Nephron (organoid): Measurements from ENCODE around the gene MRPS16.

Experiments
- H3K27ac Mint-ChIP-seq, 3 experiments: 2 replicates each; pipeline ENCODE4 v1.8.0; 2020; ENCODE audit warnings: mixed read lengths in 3 of 3, mild to moderate bottlenecking in 2 of 3, moderate library complexity in 1 of 3
- H3K27me3 Mint-ChIP-seq: 2 replicates; pipeline ENCODE4 v1.8.0; 2021; ENCODE audit warnings: low read depth, mild to moderate bottlenecking, moderate library complexity, mixed read lengths
- H3K36me3 Mint-ChIP-seq: 2 replicates; pipeline ENCODE4 v1.8.0; 2020; ENCODE audit warnings: low read depth, mixed read lengths
- H3K4me1 Mint-ChIP-seq: 2 replicates; pipeline ENCODE4 v1.8.0; 2020; ENCODE audit warnings: mixed read lengths
- H3K4me3 Mint-ChIP-seq, 3 experiments: 2 replicates each; pipeline ENCODE4 v1.8.0; 2020; ENCODE audit warnings: mild to moderate bottlenecking in 3 of 3, mixed read lengths in 3 of 3, moderate library complexity in 2 of 3
- H3K9me3 Mint-ChIP-seq: 2 replicates; pipeline ENCODE4 v1.8.0; 2020; ENCODE audit warnings: mixed read lengths
- TF ChIP-seq, protein P1 (sequence below), 3 experiments: fragments of 200-600 bp; sonication (generic); IDR thresholded peaks; one replicate each; pipeline ENCODE4 v1.5.0; 2021; ENCODE audit warnings: antibody characterized with exemption in 3 of 3; ENCODE audit not compliant: unreplicated experiment in 3 of 3

The MRPS16 gene

DNA sequence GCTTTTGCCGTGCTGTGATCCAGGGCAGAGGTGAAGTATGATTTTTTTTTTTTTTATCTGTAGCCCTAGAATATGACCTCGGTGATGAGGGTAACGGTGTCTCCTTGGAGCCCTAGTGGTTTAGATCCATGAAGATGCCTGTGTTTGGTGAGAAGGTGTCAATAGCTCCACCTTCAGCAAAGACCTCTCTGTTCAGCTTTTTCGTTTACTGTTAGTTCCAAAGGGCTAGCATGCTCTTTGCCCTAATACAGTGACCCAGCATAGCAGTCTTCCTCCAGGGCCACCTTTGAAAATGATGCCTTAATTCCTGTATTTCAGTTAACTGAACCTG is 746 bp upstream of the MRPS16 start:
- Mint-ChIP-seq H3K4me1 (peaks cover 26% of the 10 kb centered on the region), H3K27ac (peak overlapping the region; percentile 96 to 99 (median 98)), H3K4me3 (peak overlapping the region; percentile 97 to 100 (median 98)), H3K36me3 (peaks cover 21% of the 10 kb centered on the region), H3K9me3 (no peaks in the 10 kb centered on the region), H3K27me3 (no peaks in the 10 kb centered on the region)
- TF ChIP-seq, protein P1, sequence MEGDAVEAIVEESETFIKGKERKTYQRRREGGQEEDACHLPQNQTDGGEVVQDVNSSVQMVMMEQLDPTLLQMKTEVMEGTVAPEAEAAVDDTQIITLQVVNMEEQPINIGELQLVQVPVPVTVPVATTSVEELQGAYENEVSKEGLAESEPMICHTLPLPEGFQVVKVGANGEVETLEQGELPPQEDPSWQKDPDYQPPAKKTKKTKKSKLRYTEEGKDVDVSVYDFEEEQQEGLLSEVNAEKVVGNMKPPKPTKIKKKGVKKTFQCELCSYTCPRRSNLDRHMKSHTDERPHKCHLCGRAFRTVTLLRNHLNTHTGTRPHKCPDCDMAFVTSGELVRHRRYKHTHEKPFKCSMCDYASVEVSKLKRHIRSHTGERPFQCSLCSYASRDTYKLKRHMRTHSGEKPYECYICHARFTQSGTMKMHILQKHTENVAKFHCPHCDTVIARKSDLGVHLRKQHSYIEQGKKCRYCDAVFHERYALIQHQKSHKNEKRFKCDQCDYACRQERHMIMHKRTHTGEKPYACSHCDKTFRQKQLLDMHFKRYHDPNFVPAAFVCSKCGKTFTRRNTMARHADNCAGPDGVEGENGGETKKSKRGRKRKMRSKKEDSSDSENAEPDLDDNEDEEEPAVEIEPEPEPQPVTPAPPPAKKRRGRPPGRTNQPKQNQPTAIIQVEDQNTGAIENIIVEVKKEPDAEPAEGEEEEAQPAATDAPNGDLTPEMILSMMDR (IDR thresholded peaks at IDR 0.05; ENCODE audit: unreplicated experiment in 3 of 3) = no peak

GRCh38 chr10:73251683-73252444 is 580 bp downstream of the MRPS16 start:
- Mint-ChIP-seq H3K36me3 (peaks cover 21% of the 10 kb centered on the region), H3K27me3 (no peaks in the 10 kb centered on the region), H3K4me1 (peaks cover 36% of the 10 kb centered on the region), H3K27ac (peak overlapping the region; percentile 96 to 99 (median 98)), H3K9me3 (no peaks in the 10 kb centered on the region), H3K4me3 (peak overlapping the region; percentile 97 to 100 (median 98))
- TF ChIP-seq, protein P1 (IDR thresholded peaks at IDR 0.05; ENCODE audit: unreplicated experiment in 3 of 3) = no peak

DNA sequence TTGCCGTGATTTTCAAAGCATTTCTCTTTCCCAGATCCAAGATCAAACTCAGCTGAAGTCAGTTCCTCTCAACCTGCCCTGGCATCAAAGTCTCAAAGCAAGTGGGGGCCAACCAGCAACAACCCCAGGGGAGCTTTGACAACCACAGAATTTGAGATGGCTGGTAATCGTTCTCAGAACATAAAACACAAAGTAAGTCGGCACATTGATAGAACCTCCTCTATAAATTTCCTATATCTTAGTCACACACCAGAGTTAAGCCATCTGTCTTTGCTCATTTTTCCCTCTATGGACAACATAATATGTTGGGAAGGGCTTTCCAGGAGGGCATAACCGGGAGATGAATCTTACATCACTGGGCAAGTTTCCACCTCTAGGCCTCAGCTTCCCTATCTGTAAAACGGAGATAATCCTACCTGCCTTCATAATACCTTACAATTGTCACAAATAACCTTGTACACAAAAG is 4.2 kb downstream of the MRPS16 start:
- TF ChIP-seq, protein P1 (IDR thresholded peaks at IDR 0.05; ENCODE audit: unreplicated experiment in 3 of 3) = no peak
- H3K4me3 Mint-ChIP-seq = peak overlapping the region; percentile 95 to 99 (median 99)
- peak overlapping the region; percentile 70 to 97 (median 97) for H3K27ac Mint-ChIP-seq
- peaks cover 44% of the 10 kb centered on the region for H3K36me3 Mint-ChIP-seq
- H3K9me3 Mint-ChIP-seq = no peaks in the 10 kb centered on the region
- H3K27me3 Mint-ChIP-seq = no peaks in the 10 kb centered on the region
- H3K4me1 Mint-ChIP-seq = peaks cover 57% of the 10 kb centered on the region

DNA sequence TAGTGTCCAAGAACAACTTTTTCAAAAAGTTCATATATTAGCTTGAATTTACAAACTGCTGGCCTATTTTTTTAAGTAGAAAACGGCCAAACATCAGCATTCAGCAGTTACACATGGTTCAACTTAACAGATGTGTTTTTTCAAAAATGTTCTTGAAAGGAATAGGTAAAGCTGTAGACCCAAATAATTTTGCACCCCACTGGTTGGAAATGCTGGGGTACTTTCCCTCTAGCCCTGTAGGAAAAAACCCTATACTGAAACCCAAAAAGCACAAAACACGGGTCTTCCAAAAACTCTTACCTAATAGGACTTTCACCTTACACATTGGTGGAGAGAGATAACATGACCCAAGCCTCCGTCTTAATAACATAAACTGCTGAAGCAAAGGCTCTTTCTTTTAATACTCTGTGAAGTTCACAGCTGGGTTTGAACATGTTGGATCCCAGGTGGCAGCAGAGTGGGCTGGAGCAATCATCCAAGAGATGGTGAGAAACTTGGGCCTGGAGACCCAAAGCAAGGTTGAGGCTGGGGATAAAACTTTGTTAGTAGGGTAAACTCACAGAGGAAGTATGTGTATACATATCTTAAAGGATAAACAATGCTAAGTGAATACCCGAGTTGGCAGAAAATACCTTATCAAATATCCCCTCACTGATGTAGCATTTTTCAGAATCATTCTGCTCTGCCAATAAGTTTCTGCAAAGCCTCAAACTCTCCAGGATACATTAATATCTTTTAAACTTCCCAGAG is 4.8 kb downstream of the MRPS16 start:
- Mint-ChIP-seq H3K27ac (peak overlapping the region; percentile 70 to 97 (median 97)), H3K4me1 (peaks cover 51% of the 10 kb centered on the region), H3K27me3 (no peaks in the 10 kb centered on the region), H3K4me3 (peak overlapping the region; percentile 95 to 99 (median 99)), H3K36me3 (peaks cover 50% of the 10 kb centered on the region), H3K9me3 (no peaks in the 10 kb centered on the region)
- TF ChIP-seq, protein P1 (IDR thresholded peaks at IDR 0.05; ENCODE audit: unreplicated experiment in 3 of 3) = no peak

DNA sequence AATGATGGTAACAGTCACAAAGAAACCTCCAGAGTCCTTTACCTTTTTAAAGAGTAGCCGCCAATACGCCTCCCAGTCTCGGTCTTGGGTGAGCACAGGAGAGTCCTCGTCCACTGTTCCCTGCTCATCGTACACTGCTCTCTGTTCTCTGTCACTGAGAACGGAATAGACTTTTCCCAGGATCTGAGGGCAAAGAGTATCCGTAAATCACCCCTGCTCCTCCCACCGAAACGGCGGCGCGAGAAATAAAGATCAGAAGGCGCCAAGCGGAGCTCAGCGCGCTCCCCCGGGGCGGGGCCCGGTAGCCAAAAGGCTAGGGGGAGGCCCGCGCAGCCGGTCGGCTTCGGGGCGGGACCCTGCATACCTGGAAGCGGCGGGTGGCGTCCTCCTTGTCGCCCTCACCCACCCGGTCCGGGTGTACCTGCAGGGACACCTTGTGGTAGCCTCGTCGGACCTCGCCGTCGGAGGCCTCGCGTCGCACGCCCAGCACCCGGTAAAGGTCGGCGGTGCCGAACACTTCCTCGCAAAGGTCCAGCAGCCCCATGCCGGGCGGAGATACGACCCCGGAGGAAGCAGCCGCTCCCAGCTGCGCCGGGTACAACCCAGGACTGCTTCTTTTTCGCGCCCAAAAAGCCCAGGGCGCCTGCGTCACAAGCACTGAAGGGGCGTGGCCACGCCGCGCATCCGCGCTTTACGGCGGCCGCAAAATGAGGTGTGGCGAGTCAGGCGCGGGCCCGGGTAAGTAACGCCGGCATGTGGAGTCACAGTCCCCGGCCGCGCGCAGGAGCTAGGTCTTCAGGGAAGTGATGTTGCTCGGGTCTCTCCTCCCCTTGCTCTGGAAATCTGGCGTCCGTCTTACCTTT is 5.6 kb downstream of the MRPS16 start, which contains the start of gene DNAJC9:
TSS of gene DNAJC9 (minus strand) at position 610 of the 863 bp plus-strand sequence. CDS start at position 544, 66 bp downstream.
- TF ChIP-seq, protein P1 (IDR thresholded peaks at IDR 0.05; ENCODE audit: unreplicated experiment in 3 of 3) = peak in 1 of 3 experiments; percentile 15
- Mint-ChIP-seq H3K27me3 (no peaks in the 10 kb centered on the region), H3K27ac (peak within 1 kb of the TSS; percentile 70 to 97 (median 97)), H3K9me3 (no peaks in the 10 kb centered on the region), H3K36me3 (peaks cover 56% of the 10 kb centered on the region), H3K4me1 (peaks cover 46% of the 10 kb centered on the region), H3K4me3 (peak within 1 kb of the TSS; percentile 95 to 99 (median 99))
